Astrocyte of the cerebellum (primary cell): ENCODE results near the gene CCDC60.

ENCODE experiments used
- DNase-seq: peaks from one replicate; pipeline ENCODE4 v3.0.0-alpha.2; 2011; ENCODE audit warnings: low read depth
- H3K4me3 ChIP-seq: 2 replicates; pipeline ENCODE4 v1.5.1; 2011; ENCODE audit warnings: mild to moderate bottlenecking, low read depth, low read length, moderate library complexity
- CTCF ChIP-seq: IDR thresholded peaks from 2 replicates; pipeline ENCODE4 v1.5.1; 2012; ENCODE audit warnings: low read length, low read depth, moderate library complexity, mild to moderate bottlenecking; ENCODE audit errors: missing control alignments
- in situ Hi-C: cut with HindIII; loops from 2 replicates; pipeline ENCODE4 v1.10.0; 2017; ENCODE audit warnings: low sequenced_read_pairs

The CCDC60 gene

GRCh38 chr12:119578112-119578511 lies 243.6 kb downstream of the CCDC60 start:
- DNase-seq: no peak
- H3K4me3 ChIP-seq: no peak overlapping the region
- TF ChIP-seq CTCF: no peak
- in situ Hi-C loops: no loop called here

GRCh38 chr12:119589097-119589496 lies 254.6 kb downstream of the CCDC60 start:
- in situ Hi-C loops: no loop called here
- TF ChIP-seq CTCF: no peak
- no peak for DNase-seq
- H3K4me3 ChIP-seq: no peak overlapping the region

- no peak overlapping the region for H3K4me3 ChIP-seq
- in situ Hi-C loops: no loop called here
Observed at GRCh38 chr12:119589634-119590033, 255.1 kb downstream of the CCDC60 start.

More at GRCh38 chr12:119589634-119590033, 255.1 kb downstream of the CCDC60 start:
- no peak for DNase-seq
- no peak for TF ChIP-seq CTCF
